SK-N-SH (cell line): ENCODE measurements around the gene TRNT1.

Source experiments
- FOXM1 ChIP-seq: IDR thresholded peaks from 2 replicates; pipeline ENCODE4 v1.4.0; 2012; ENCODE audit warnings: low read depth, mild to moderate bottlenecking
- JUND ChIP-seq: IDR thresholded peaks from 2 replicates; pipeline ENCODE4 v1.4.0; 2012
- MXI1 ChIP-seq: IDR thresholded peaks from 2 replicates; pipeline ENCODE4 v1.6.1; 2012; ENCODE audit warnings: mild to moderate bottlenecking, low read depth, low read length, improper control_type of control experiment
- POLR2AphosphoS5 ChIP-seq: IDR thresholded peaks from 2 replicates; pipeline ENCODE4 v1.6.1; 2012; ENCODE audit warnings: low read depth, low read length
- RAD21 ChIP-seq: IDR thresholded peaks from 2 replicates; pipeline ENCODE4 v1.6.1; 2012; ENCODE audit warnings: mild to moderate bottlenecking, low read length
- SMC3 ChIP-seq: IDR thresholded peaks from 2 replicates; pipeline ENCODE4 v1.6.1; 2012; ENCODE audit warnings: low read depth, low read length, improper control_type of control experiment
- TAF1 ChIP-seq: IDR thresholded peaks from 2 replicates; pipeline ENCODE4 v1.6.1; 2012; ENCODE audit warnings: low read depth, mild to moderate bottlenecking, low read length, moderate library complexity, borderline replicate concordance
- TEAD4 ChIP-seq: IDR thresholded peaks from 2 replicates; pipeline ENCODE4 v1.4.0; 2012; ENCODE audit warnings: mild to moderate bottlenecking, borderline replicate concordance; ENCODE audit not compliant: insufficient read depth
- TF ChIP-seq, protein P1 (sequence below): fragments of 200-600 bp; sonication (generic); IDR thresholded peaks from 2 replicates; pipeline ENCODE4 v1.6.1; 2017; ENCODE audit warnings: antibody characterized with exemption, mild to moderate bottlenecking, moderate library complexity
- TF ChIP-seq, protein P2 (sequence below): fragments of 150-350 bp; IDR thresholded peaks from 2 replicates; pipeline ENCODE4 v1.6.1; 2017; ENCODE audit warnings: antibody characterized with exemption, low read length, low read depth, borderline replicate concordance
- TF ChIP-seq, protein P3 (sequence below): IDR thresholded peaks from 2 replicates; pipeline ENCODE4 v1.6.1; 2012; ENCODE audit warnings: mild to moderate bottlenecking, low read depth, low read length, moderate library complexity
- TF ChIP-seq, protein P4 (sequence below): IDR thresholded peaks from 2 replicates; pipeline ENCODE4 v1.4.0; 2012; ENCODE audit warnings: low read depth
- TF ChIP-seq, protein P5 (sequence below): IDR thresholded peaks from 2 replicates; pipeline ENCODE4 v1.4.0; 2012; ENCODE audit warnings: low read depth, borderline replicate concordance
- TF ChIP-seq, protein P6 (sequence below): IDR thresholded peaks from 2 replicates; pipeline ENCODE4 v1.4.0; 2012; ENCODE audit warnings: low read depth, borderline replicate concordance

DNA sequence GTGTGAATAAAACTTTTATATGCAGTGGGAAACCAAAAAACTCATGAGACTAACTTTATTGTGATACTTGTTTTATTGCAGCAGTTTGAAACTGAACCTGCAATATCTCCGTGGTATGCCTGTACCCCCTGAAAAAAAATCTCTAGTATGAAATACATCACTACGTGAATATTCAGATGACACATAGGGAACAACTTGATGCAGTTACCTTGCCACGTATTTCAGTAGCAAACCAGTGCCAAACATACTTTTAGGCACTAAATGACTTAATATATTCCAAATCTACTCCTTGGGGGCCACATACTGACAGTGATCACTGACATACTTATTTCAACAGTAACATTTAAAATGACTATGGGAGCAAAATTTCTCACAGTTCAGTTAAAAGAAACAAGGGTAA is 38.9 kb downstream of the TRNT1 start:
- TF ChIP-seq, protein P1, sequence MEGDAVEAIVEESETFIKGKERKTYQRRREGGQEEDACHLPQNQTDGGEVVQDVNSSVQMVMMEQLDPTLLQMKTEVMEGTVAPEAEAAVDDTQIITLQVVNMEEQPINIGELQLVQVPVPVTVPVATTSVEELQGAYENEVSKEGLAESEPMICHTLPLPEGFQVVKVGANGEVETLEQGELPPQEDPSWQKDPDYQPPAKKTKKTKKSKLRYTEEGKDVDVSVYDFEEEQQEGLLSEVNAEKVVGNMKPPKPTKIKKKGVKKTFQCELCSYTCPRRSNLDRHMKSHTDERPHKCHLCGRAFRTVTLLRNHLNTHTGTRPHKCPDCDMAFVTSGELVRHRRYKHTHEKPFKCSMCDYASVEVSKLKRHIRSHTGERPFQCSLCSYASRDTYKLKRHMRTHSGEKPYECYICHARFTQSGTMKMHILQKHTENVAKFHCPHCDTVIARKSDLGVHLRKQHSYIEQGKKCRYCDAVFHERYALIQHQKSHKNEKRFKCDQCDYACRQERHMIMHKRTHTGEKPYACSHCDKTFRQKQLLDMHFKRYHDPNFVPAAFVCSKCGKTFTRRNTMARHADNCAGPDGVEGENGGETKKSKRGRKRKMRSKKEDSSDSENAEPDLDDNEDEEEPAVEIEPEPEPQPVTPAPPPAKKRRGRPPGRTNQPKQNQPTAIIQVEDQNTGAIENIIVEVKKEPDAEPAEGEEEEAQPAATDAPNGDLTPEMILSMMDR = no peak
- TF ChIP-seq, protein P2, sequence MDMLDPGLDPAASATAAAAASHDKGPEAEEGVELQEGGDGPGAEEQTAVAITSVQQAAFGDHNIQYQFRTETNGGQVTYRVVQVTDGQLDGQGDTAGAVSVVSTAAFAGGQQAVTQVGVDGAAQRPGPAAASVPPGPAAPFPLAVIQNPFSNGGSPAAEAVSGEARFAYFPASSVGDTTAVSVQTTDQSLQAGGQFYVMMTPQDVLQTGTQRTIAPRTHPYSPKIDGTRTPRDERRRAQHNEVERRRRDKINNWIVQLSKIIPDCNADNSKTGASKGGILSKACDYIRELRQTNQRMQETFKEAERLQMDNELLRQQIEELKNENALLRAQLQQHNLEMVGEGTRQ = no peak
- TF ChIP-seq FOXM1 (no peak), TEAD4 (no peak), SMC3 (no peak), POLR2AphosphoS5 (no peak), MXI1 (no peak), JUND (no peak), RAD21 (no peak), TAF1 (no peak)
- TF ChIP-seq, protein P3, sequence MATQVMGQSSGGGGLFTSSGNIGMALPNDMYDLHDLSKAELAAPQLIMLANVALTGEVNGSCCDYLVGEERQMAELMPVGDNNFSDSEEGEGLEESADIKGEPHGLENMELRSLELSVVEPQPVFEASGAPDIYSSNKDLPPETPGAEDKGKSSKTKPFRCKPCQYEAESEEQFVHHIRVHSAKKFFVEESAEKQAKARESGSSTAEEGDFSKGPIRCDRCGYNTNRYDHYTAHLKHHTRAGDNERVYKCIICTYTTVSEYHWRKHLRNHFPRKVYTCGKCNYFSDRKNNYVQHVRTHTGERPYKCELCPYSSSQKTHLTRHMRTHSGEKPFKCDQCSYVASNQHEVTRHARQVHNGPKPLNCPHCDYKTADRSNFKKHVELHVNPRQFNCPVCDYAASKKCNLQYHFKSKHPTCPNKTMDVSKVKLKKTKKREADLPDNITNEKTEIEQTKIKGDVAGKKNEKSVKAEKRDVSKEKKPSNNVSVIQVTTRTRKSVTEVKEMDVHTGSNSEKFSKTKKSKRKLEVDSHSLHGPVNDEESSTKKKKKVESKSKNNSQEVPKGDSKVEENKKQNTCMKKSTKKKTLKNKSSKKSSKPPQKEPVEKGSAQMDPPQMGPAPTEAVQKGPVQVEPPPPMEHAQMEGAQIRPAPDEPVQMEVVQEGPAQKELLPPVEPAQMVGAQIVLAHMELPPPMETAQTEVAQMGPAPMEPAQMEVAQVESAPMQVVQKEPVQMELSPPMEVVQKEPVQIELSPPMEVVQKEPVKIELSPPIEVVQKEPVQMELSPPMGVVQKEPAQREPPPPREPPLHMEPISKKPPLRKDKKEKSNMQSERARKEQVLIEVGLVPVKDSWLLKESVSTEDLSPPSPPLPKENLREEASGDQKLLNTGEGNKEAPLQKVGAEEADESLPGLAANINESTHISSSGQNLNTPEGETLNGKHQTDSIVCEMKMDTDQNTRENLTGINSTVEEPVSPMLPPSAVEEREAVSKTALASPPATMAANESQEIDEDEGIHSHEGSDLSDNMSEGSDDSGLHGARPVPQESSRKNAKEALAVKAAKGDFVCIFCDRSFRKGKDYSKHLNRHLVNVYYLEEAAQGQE = no peak
- TF ChIP-seq, protein P4, sequence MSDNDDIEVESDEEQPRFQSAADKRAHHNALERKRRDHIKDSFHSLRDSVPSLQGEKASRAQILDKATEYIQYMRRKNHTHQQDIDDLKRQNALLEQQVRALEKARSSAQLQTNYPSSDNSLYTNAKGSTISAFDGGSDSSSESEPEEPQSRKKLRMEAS = no peak
- TF ChIP-seq, protein P5, sequence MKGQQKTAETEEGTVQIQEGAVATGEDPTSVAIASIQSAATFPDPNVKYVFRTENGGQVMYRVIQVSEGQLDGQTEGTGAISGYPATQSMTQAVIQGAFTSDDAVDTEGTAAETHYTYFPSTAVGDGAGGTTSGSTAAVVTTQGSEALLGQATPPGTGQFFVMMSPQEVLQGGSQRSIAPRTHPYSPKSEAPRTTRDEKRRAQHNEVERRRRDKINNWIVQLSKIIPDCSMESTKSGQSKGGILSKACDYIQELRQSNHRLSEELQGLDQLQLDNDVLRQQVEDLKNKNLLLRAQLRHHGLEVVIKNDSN = no peak
- TF ChIP-seq, protein P6, sequence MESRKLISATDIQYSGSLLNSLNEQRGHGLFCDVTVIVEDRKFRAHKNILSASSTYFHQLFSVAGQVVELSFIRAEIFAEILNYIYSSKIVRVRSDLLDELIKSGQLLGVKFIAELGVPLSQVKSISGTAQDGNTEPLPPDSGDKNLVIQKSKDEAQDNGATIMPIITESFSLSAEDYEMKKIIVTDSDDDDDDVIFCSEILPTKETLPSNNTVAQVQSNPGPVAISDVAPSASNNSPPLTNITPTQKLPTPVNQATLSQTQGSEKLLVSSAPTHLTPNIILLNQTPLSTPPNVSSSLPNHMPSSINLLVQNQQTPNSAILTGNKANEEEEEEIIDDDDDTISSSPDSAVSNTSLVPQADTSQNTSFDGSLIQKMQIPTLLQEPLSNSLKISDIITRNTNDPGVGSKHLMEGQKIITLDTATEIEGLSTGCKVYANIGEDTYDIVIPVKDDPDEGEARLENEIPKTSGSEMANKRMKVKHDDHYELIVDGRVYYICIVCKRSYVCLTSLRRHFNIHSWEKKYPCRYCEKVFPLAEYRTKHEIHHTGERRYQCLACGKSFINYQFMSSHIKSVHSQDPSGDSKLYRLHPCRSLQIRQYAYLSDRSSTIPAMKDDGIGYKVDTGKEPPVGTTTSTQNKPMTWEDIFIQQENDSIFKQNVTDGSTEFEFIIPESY = no peak
